HEK293 (cell line): ENCODE data around the gene DUSP15.

Experiments
- CTCF ChIA-PET: fragments of 350-600 bp; formaldehyde crosslinking; extraction: SDS; loops from one replicate; lab custom pipeline; 2021; ENCODE audit warnings: antibody characterized with exemption; lab: Yijun Ruan, JAX
- POLR2A ChIA-PET: fragments of 300-600 bp; formaldehyde crosslinking; extraction: SDS; loops from one replicate; lab custom pipeline; 2020; ENCODE audit warnings: antibody characterized with exemption, inconsistent platforms; lab: Yijun Ruan, JAX
- H3K27ac ChIP-seq: fragments of 200-500 bp; sonication (Bioruptor generic); 2 replicates; pipeline ENCODE4 v1.5.1; 2014; ENCODE audit warnings: low read depth, low read length, control low read depth, inconsistent platforms; ENCODE audit errors: extremely low read depth
- H3K36me3 ChIP-seq, 2 experiments: fragments of 200-500 bp in 1 of 2; sonication (Bioruptor generic) in 1 of 2; 1 replicate in 1 of 2; 2 replicates in 1 of 2; pipeline ENCODE4 v1.5.1; 2014 to 2017; ENCODE audit warnings: inconsistent platforms in 2 of 2, low read length in 2 of 2; ENCODE audit not compliant: control insufficient read depth in 2 of 2, insufficient read depth in 1 of 2
- H3K4me1 ChIP-seq: fragments of 200-500 bp; sonication (Bioruptor generic); 2 replicates; pipeline ENCODE4 v1.5.1; 2014; ENCODE audit warnings: mild to moderate bottlenecking, low read length, inconsistent platforms; ENCODE audit not compliant: control insufficient read depth, insufficient read depth
- H3K4me3 ChIP-seq: 2 replicates; pipeline ENCODE4 v1.5.1; 2011; ENCODE audit warnings: low read depth, mild to moderate bottlenecking, control low read depth, low read length, moderate library complexity
- H3K9me3 ChIP-seq: fragments of 200-500 bp; sonication (Bioruptor generic); 2 replicates; pipeline ENCODE4 v1.5.1; 2014; ENCODE audit warnings: low read depth, low read length, inconsistent platforms; ENCODE audit not compliant: control insufficient read depth, insufficient read depth
- EGR2 ChIP-seq: fragments of 450-650 bp; formaldehyde crosslinking; IDR thresholded peaks from 2 replicates; pipeline ENCODE4 v1.5.1; 2016; ENCODE audit warnings: low read depth, missing biosample characterization, missing genetic modification characterization
- GLIS1 ChIP-seq: fragments of 450-650 bp; formaldehyde crosslinking; IDR thresholded peaks from 2 replicates; pipeline ENCODE4 v1.5.1; 2016; ENCODE audit warnings: missing biosample characterization, missing genetic modification characterization
- GLIS2 ChIP-seq: fragments of 450-650 bp; formaldehyde crosslinking; IDR thresholded peaks from 2 replicates; pipeline ENCODE4 v1.5.1; 2016; ENCODE audit warnings: missing biosample characterization, missing genetic modification characterization
- KLF7 ChIP-seq: fragments of 450-650 bp; formaldehyde crosslinking; IDR thresholded peaks from 2 replicates; pipeline ENCODE4 v1.5.1; 2016; ENCODE audit warnings: missing biosample characterization, missing genetic modification characterization, borderline replicate concordance
- MZF1 ChIP-seq: fragments of 450-650 bp; formaldehyde crosslinking; IDR thresholded peaks from 2 replicates; pipeline ENCODE4 v1.5.1; 2017; ENCODE audit warnings: missing biosample characterization, missing genetic modification characterization, borderline replicate concordance
- OVOL3 ChIP-seq: fragments of 450-650 bp; formaldehyde crosslinking; IDR thresholded peaks from 2 replicates; pipeline ENCODE4 v1.5.1; 2016; ENCODE audit warnings: missing biosample characterization, missing genetic modification characterization
- SP2 ChIP-seq: fragments of 450-650 bp; formaldehyde crosslinking; IDR thresholded peaks from 2 replicates; pipeline ENCODE4 v1.5.1; 2016; ENCODE audit warnings: missing biosample characterization, missing genetic modification characterization
- WT1 ChIP-seq: fragments of 450-650 bp; formaldehyde crosslinking; IDR thresholded peaks from 2 replicates; pipeline ENCODE4 v1.5.1; 2016; ENCODE audit warnings: missing biosample characterization, missing genetic modification characterization
- ZBTB7A ChIP-seq: fragments of 450-650 bp; formaldehyde crosslinking; IDR thresholded peaks from 2 replicates; pipeline ENCODE4 v1.5.1; 2016; ENCODE audit warnings: low read depth, missing biosample characterization, missing genetic modification characterization
- ZIC2 ChIP-seq: fragments of 450-650 bp; formaldehyde crosslinking; IDR thresholded peaks from 2 replicates; pipeline ENCODE4 v1.5.1; 2016; ENCODE audit warnings: missing biosample characterization, missing genetic modification characterization
- ZNF16 ChIP-seq: fragments of 450-650 bp; formaldehyde crosslinking; IDR thresholded peaks from 2 replicates; pipeline ENCODE4 v1.5.1; 2016; ENCODE audit warnings: low read depth, missing biosample characterization, missing genetic modification characterization
- ZNF202 ChIP-seq: fragments of 450-650 bp; formaldehyde crosslinking; IDR thresholded peaks from 2 replicates; pipeline ENCODE4 v1.5.1; 2016; ENCODE audit warnings: missing biosample characterization, missing genetic modification characterization, borderline replicate concordance
- ZNF24 ChIP-seq: fragments of 450-650 bp; formaldehyde crosslinking; IDR thresholded peaks from 2 replicates; pipeline ENCODE4 v1.5.1; 2016; ENCODE audit warnings: missing biosample characterization, missing genetic modification characterization
- ZNF37A ChIP-seq: fragments of 450-650 bp; IDR thresholded peaks from 2 replicates; pipeline ENCODE4 v1.5.1; 2018; ENCODE audit warnings: missing biosample characterization, missing genetic modification characterization
- ZNF391 ChIP-seq: fragments of 450-650 bp; formaldehyde crosslinking; IDR thresholded peaks from 2 replicates; pipeline ENCODE4 v1.5.1; 2016; ENCODE audit warnings: low read depth, missing biosample characterization, missing genetic modification characterization, borderline replicate concordance
- ZNF426 ChIP-seq: fragments of 450-650 bp; formaldehyde crosslinking; IDR thresholded peaks from 2 replicates; pipeline ENCODE4 v1.5.1; 2017; ENCODE audit warnings: missing biosample characterization, missing genetic modification characterization, mild to moderate bottlenecking, inconsistent platforms, moderate library complexity
- ZNF548 ChIP-seq: fragments of 450-650 bp; formaldehyde crosslinking; IDR thresholded peaks from 2 replicates; pipeline ENCODE4 v1.5.1; 2016; ENCODE audit warnings: missing biosample characterization, missing genetic modification characterization
- ZNF600 ChIP-seq: fragments of 450-650 bp; formaldehyde crosslinking; IDR thresholded peaks from 2 replicates; pipeline ENCODE4 v1.5.1; 2016; ENCODE audit warnings: missing biosample characterization, missing genetic modification characterization
- ZNF658 ChIP-seq: fragments of 450-650 bp; formaldehyde crosslinking; IDR thresholded peaks from 2 replicates; pipeline ENCODE4; 2016; ENCODE audit warnings: missing biosample characterization, missing genetic modification characterization
- ZNF707 ChIP-seq: fragments of 450-650 bp; formaldehyde crosslinking; IDR thresholded peaks from 2 replicates; pipeline ENCODE4 v1.5.1; 2016; ENCODE audit warnings: missing biosample characterization, missing genetic modification characterization
- ZNF776 ChIP-seq: fragments of 450-650 bp; formaldehyde crosslinking; IDR thresholded peaks from 2 replicates; pipeline ENCODE4 v1.5.0; 2017; ENCODE audit warnings: missing biosample characterization, missing genetic modification characterization, borderline replicate concordance
- ZNF830 ChIP-seq: fragments of 450-650 bp; IDR thresholded peaks from 2 replicates; pipeline ENCODE4 v1.5.0; 2018; ENCODE audit warnings: missing biosample characterization, missing genetic modification characterization, low read depth, mild to moderate bottlenecking, moderate library complexity
- TF ChIP-seq, protein P1 (sequence below): fragments of 450-650 bp; formaldehyde crosslinking; IDR thresholded peaks from 2 replicates; pipeline ENCODE4 v1.5.1; 2016; ENCODE audit warnings: missing biosample characterization, missing genetic modification characterization
- TF ChIP-seq, protein P2 (sequence below): sonication (generic); formaldehyde crosslinking; IDR thresholded peaks from 2 replicates; pipeline ENCODE4 v1.8.1; 2022; ENCODE audit warnings: mild to moderate bottlenecking, moderate library complexity, missing genetic modification reagents
- TF ChIP-seq, protein P3 (sequence below): fragments of 450-650 bp; formaldehyde crosslinking; IDR thresholded peaks from 2 replicates; pipeline ENCODE4 v1.5.1; 2017; ENCODE audit warnings: missing biosample characterization, missing genetic modification characterization
- TF ChIP-seq, protein P4 (sequence below): fragments of 450-650 bp; formaldehyde crosslinking; IDR thresholded peaks from 2 replicates; pipeline ENCODE4 v1.5.1; 2016; ENCODE audit warnings: missing biosample characterization, missing genetic modification characterization, low read depth
- TF ChIP-seq, protein P5 (sequence below): fragments of 450-650 bp; formaldehyde crosslinking; IDR thresholded peaks from 2 replicates; pipeline ENCODE4 v1.5.1; 2016; ENCODE audit warnings: missing biosample characterization, missing genetic modification characterization
- TF ChIP-seq, protein P6 (sequence below): fragments of 450-650 bp; formaldehyde crosslinking; IDR thresholded peaks from 2 replicates; pipeline ENCODE4 v1.5.1; 2016; ENCODE audit warnings: missing biosample characterization, missing genetic modification characterization, borderline replicate concordance

The DUSP15 gene

DNA sequence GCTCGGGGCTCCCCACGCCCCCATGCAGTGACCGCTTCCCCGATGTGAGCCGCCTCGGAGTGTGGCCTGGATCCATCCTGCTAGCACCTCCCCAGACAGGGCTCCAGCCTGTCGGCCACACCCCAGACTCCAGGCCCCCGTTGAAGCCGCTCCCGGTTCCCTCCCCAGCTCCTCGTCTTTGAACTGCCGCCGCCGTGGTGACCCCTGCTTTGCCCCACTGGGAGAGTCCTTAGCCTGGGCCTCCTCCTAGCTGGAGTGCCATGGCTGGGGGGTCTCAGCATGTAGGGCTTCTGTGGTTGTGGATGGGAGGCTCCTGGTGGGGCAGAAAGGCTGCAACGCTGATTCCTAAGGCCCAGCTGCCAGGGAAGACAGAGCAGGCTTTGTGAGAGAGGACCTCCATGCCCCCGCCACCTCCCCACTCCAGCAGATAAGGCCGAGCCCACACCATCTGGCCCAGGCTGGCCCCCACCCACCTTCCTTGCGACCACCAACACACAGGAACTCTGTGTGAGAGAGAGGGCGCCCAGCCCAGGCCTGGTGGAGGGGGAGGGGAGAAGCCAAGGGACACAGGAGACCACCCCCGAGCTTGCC, 36.3 kb downstream of the DUSP15 start:
- H3K27ac ChIP-seq = no peak overlapping the region
- no peaks in the 10 kb centered on the region for H3K4me1 ChIP-seq
- no peaks in the 10 kb centered on the region for H3K36me3 ChIP-seq
- H3K9me3 ChIP-seq = no peaks in the 10 kb centered on the region
- CTCF ChIA-PET = interaction anchor here (0.6 to 8.4 kb wide), 11 partner anchors 11 to 995 kb away, joined by 3 to 87 read pairs (median 6); partner anchors contain the start of genes FOXS1 and PDRG1
- H3K4me3 ChIP-seq = no peak overlapping the region
- POLR2A ChIA-PET = no interaction called here
- TF ChIP-seq, protein P1, sequence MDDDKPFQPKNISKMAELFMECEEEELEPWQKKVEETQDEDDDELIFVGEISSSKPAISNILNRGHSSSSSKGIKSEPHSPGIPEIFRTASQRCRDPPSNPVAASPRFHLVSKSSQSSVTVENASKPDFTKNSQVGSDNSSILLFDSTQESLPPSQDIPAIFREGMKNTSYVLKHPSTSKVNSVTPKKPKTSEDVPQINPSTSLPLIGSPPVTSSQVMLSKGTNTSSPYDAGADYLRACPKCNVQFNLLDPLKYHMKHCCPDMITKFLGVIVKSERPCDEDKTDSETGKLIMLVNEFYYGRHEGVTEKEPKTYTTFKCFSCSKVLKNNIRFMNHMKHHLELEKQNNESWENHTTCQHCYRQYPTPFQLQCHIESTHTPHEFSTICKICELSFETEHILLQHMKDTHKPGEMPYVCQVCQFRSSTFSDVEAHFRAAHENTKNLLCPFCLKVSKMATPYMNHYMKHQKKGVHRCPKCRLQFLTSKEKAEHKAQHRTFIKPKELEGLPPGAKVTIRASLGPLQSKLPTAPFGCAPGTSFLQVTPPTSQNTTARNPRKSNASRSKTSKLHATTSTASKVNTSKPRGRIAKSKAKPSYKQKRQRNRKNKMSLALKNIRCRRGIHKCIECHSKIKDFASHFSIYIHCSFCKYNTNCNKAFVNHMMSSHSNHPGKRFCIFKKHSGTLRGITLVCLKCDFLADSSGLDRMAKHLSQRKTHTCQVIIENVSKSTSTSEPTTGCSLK = no peak
- TF ChIP-seq ZNF776 (tag by site-specific recombination) = no peak
- no peak for TF ChIP-seq ZNF426 (tag by site-specific recombination)
- no peak for TF ChIP-seq WT1
- TF ChIP-seq GLIS1 (tag by site-specific recombination) = peak; percentile 88
- TF ChIP-seq ZNF707 (tag by site-specific recombination) = no peak
- TF ChIP-seq, protein P2, sequence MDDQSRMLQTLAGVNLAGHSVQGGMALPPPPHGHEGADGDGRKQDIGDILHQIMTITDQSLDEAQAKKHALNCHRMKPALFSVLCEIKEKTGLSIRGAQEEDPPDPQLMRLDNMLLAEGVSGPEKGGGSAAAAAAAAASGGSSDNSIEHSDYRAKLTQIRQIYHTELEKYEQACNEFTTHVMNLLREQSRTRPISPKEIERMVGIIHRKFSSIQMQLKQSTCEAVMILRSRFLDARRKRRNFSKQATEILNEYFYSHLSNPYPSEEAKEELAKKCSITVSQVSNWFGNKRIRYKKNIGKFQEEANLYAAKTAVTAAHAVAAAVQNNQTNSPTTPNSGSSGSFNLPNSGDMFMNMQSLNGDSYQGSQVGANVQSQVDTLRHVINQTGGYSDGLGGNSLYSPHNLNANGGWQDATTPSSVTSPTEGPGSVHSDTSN (CRISPR knock-in tag) = no peak
- no peak for TF ChIP-seq SP2 (tag by site-specific recombination)
- no peak for TF ChIP-seq ZBTB7A (tag by site-specific recombination)
- TF ChIP-seq OVOL3 = no peak
- TF ChIP-seq ZNF548 = no peak
- TF ChIP-seq, protein P3, sequence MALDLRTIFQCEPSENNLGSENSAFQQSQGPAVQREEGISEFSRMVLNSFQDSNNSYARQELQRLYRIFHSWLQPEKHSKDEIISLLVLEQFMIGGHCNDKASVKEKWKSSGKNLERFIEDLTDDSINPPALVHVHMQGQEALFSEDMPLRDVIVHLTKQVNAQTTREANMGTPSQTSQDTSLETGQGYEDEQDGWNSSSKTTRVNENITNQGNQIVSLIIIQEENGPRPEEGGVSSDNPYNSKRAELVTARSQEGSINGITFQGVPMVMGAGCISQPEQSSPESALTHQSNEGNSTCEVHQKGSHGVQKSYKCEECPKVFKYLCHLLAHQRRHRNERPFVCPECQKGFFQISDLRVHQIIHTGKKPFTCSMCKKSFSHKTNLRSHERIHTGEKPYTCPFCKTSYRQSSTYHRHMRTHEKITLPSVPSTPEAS (tag by site-specific recombination) = no peak
- TF ChIP-seq EGR2 = peak; percentile 89
- no peak for TF ChIP-seq ZNF37A (tag by site-specific recombination)
- TF ChIP-seq MZF1 (tag by site-specific recombination) = no peak
- TF ChIP-seq, protein P4, sequence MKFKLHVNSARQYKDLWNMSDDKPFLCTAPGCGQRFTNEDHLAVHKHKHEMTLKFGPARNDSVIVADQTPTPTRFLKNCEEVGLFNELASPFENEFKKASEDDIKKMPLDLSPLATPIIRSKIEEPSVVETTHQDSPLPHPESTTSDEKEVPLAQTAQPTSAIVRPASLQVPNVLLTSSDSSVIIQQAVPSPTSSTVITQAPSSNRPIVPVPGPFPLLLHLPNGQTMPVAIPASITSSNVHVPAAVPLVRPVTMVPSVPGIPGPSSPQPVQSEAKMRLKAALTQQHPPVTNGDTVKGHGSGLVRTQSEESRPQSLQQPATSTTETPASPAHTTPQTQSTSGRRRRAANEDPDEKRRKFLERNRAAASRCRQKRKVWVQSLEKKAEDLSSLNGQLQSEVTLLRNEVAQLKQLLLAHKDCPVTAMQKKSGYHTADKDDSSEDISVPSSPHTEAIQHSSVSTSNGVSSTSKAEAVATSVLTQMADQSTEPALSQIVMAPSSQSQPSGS (tag by site-specific recombination) = no peak
- TF ChIP-seq ZNF600 (tag by site-specific recombination) = no peak
- TF ChIP-seq ZNF16 = no peak
- TF ChIP-seq ZNF391 (tag by site-specific recombination) = no peak
- TF ChIP-seq KLF7 (tag by site-specific recombination) = no peak
- no peak for TF ChIP-seq ZNF202 (tag by site-specific recombination)
- TF ChIP-seq, protein P5, sequence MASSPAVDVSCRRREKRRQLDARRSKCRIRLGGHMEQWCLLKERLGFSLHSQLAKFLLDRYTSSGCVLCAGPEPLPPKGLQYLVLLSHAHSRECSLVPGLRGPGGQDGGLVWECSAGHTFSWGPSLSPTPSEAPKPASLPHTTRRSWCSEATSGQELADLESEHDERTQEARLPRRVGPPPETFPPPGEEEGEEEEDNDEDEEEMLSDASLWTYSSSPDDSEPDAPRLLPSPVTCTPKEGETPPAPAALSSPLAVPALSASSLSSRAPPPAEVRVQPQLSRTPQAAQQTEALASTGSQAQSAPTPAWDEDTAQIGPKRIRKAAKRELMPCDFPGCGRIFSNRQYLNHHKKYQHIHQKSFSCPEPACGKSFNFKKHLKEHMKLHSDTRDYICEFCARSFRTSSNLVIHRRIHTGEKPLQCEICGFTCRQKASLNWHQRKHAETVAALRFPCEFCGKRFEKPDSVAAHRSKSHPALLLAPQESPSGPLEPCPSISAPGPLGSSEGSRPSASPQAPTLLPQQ (tag by site-specific recombination) = no peak
- TF ChIP-seq ZIC2 (tag by site-specific recombination) = peak; percentile 93
- no peak for TF ChIP-seq ZNF658
- no peak for TF ChIP-seq ZNF830 (tag by site-specific recombination)
- no peak for TF ChIP-seq ZNF24 (tag by site-specific recombination)
- TF ChIP-seq, protein P6, sequence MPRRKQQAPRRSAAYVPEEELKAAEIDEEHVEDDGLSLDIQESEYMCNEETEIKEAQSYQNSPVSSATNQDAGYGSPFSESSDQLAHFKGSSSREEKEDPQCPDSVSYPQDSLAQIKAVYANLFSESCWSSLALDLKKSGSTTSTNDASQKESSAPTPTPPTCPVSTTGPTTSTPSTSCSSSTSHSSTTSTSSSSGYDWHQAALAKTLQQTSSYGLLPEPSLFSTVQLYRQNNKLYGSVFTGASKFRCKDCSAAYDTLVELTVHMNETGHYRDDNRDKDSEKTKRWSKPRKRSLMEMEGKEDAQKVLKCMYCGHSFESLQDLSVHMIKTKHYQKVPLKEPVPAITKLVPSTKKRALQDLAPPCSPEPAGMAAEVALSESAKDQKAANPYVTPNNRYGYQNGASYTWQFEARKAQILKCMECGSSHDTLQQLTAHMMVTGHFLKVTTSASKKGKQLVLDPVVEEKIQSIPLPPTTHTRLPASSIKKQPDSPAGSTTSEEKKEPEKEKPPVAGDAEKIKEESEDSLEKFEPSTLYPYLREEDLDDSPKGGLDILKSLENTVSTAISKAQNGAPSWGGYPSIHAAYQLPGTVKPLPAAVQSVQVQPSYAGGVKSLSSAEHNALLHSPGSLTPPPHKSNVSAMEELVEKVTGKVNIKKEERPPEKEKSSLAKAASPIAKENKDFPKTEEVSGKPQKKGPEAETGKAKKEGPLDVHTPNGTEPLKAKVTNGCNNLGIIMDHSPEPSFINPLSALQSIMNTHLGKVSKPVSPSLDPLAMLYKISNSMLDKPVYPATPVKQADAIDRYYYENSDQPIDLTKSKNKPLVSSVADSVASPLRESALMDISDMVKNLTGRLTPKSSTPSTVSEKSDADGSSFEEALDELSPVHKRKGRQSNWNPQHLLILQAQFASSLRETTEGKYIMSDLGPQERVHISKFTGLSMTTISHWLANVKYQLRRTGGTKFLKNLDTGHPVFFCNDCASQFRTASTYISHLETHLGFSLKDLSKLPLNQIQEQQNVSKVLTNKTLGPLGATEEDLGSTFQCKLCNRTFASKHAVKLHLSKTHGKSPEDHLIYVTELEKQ (tag by site-specific recombination) = no peak
- peak; percentile 53; the same call in 1 of the 2 replicates for TF ChIP-seq GLIS2 (tag by site-specific recombination)
